HG02970 (cell line): ENCODE results near the gene PLAC9.
"Not testable (repeated sequence)": the region's sequence is repeated elsewhere in the genome, so short reads cannot be mapped to it uniquely, and the experiment has no call there.

Experiments used
- ATAC-seq: cut with Tn5 transposase; IDR thresholded peaks from one replicate; pipeline ENCODE4 v1.9.1; 2021; ENCODE audit warnings: mild to moderate bottlenecking, moderate library complexity, moderate number of reproducible peaks; ENCODE audit not compliant: unreplicated experiment, low FRiP score

PLAC9 gene

GRCh38 chr10:80132299-80133139 lies at the start of gene PLAC9:
TSS of gene PLAC9 (plus strand) at chr10:80132730. CDS start at chr10:80132763, 33 bp downstream.
- ATAC-seq, result no peak

- no peak for ATAC-seq
Measured at GRCh38 chr10:80090121-80090520, 42.4 kb upstream of the PLAC9 start.

DNA sequence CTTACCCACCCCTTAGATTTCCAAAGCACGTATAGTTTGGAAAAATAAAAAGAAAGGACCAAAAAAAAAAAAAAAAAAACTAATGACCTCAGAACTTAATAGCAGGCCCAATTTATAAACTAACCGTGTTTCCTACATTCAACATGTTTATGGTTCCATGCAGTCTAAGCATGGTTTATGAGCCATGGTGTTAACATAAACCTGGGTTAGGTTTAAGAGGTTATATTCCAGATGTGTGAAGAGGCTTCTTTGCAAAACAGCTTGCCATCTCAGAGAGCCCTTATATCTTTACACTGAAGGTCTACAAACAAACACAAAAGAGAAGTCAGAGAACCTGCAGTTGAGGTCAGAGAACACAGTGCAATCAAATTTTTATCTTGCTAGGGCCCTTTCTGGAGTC lies 38.3 kb upstream of the PLAC9 start:
- ATAC-seq, result no peak

- not testable (repeated sequence) for ATAC-seq
Measured at GRCh38 chr10:80098272-80098671, 34.3 kb upstream of the PLAC9 start.

DNA sequence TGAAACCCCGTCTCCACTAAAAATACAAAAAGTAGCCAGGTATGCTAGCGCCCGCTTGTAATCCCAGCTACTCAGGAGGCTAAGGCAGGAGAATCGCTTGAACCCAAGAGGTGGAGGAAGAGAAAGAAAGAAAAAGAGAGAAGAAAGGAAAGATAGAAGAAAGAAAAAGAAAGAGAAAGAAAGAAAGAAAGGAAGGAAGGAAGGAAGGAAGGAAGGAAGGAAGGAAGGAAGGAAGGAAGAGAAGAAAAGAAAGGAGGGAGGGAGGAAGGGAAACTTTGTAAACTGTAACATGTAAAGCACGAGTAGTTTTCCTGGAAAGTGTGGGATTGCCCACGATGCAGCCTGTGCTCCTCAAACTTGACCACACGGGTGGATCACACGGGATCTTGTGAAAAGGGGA lies 33.2 kb upstream of the PLAC9 start:
- ATAC-seq, result not testable (repeated sequence)

DNA sequence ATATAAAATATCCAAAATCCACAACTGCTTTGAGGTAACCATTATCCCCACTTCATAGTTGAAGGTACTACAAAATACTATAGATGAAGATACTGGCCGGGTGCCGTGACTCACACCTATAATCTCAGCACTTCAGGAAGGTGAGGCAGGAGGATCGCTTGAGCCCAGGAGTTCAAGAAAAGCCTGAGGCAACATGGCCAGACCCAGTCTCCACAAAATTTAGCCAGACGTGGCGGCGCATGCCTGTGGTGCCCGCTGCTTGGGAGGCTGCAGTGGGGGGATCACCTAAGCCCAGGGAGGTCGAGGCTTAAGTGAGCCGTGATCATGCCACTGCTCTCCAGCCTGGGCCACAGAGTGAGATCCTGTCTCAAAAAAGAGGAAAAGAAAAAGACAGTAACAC lies 32.4 kb upstream of the PLAC9 start:
- no peak for ATAC-seq

- no peak for ATAC-seq
Measured at GRCh38 chr10:80100861-80101695, 31.5 kb upstream of the PLAC9 start.

DNA sequence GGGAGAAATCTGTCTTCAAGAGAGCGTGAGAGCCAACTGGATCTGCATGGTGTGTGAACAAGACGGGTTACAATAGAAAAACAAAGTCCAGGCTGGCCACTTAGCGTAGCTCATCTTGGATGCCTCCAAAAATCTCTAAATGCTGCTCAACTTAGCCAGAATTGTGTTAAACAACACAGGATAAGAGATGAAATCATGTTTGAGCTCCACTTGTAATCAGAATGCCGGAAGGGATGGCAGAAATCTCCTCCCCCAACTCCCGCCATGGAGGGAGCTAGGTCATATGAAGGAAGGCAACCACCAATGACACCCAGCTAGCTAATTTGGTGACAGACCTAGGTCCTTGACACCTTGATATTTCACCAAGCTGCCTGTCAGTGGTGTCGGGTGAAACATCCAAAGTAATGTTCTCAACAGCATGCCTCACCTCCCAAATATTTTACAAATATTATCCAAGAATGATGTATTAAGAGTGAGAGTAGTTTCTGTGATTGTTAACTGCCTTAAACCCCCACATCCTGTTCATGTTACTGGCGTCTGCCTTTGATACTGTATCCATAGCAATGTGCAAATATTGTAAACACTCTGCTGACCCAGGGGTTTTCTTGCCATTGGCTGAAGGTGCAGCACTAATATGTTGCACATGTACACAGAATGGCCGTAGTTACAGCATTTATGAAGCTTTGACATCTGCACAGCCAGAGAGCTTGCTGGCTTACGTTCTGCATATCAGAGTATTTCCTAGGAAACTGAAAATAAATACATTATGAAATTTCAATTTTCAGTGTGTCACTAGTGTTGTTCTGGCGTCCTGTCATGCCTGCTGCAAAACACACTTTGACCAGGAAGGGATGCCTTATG lies 28.2 kb upstream of the PLAC9 start:
- ATAC-seq, result peak; percentile 64

DNA sequence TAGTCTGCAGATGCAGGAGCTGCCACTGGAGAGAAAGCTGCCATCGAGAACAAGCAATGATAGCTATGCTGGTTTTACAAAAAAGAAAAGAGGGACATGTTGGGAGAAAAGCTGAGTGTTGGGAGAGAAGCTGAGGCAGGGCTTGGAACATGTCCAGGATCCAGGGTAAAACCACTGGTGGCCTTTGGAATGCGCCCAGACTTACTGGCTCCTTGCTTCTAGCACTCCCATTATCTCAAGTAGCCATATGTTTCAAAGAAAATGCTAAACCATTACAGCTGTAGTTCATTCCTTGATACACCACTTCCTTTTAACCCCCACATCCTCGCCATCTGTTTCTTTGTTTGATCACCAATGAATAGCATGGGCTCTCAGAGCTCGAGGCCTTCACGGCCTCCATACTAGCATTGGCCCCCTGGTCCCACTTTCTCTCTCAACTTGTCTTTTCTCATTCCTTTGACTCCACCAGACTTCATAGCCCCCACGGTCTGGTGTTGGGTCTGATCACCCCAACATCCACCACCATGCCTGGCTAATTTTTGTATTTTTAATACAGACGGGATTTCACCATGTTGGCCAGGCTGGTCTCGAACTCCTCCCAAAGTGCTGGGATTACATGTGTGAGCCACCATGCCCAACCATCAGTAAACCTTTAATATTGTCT lies 23.8 kb upstream of the PLAC9 start:
- no peak for ATAC-seq

GRCh38 chr10:80110986-80111385 lies 21.5 kb upstream of the PLAC9 start:
- no peak for ATAC-seq

- ATAC-seq, result no peak
Measured at GRCh38 chr10:80118669-80119068, 13.9 kb upstream of the PLAC9 start.

- no peak for ATAC-seq
Measured at GRCh38 chr10:80122110-80122710, 10.3 kb upstream of the PLAC9 start.

DNA sequence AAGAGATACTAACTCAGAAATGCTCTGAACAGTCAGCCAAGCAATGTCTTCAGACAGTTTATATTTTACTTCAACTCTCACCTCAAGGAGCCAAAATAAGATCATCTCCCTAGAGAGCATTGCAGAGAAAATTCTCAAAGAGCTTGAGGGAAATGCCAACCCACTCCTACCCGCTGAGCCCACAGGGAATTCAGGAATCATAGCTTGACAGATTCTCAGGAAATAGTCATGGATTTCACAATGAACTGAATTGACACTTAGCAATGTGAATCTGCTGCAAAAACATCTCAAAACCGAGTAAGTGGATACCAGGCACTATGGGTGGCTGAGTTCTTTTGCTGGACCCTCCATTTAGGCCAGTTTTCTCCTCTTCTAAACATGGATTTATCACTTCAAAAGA lies 9.8 kb upstream of the PLAC9 start:
- ATAC-seq, result no peak

- ATAC-seq, result no peak
Measured at GRCh38 chr10:80126876-80127275, 5.7 kb upstream of the PLAC9 start.

DNA sequence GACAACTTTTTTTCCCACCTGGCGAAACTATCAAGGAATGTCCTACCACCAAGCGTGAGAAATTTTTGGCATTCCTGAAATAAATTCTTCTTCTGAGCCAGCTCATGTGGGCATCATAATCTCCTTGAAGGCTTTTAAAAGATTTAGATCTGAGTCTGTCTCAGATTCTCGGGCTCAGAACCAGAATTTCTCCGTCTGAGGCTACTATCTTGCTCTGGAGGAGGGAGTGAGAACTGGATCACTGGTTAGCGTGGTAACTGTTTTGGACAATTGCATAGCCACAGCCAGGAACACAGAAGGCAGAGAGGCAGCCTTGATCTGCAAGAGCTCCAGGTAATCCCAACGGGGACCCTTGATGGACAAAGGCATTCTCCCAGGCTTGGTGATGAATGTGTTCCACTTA lies 1.0 kb upstream of the PLAC9 start:
- ATAC-seq, result no peak

- no peak for ATAC-seq
Measured at GRCh38 chr10:80133206-80133605, 676 bp downstream of the PLAC9 start.

DNA sequence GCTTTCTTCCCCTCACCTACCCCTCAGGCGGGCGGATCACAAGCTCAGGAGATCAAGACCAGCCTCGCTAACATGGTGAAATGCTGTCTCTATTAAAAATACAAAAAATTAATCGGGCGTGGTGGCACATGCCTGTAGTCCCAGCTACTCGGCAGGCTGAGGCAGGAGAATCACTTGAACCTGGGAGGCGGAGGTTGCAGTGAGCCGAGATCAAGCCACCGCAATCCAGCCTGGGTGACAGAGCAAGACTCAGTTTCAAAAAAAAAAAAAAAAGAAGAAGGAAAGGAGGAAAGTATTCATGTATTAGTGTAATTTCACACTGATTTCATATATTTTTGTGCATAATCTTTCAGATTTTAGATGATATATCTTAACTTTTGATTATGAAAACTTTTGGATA lies 1.2 kb downstream of the PLAC9 start:
- not testable (repeated sequence) for ATAC-seq

DNA sequence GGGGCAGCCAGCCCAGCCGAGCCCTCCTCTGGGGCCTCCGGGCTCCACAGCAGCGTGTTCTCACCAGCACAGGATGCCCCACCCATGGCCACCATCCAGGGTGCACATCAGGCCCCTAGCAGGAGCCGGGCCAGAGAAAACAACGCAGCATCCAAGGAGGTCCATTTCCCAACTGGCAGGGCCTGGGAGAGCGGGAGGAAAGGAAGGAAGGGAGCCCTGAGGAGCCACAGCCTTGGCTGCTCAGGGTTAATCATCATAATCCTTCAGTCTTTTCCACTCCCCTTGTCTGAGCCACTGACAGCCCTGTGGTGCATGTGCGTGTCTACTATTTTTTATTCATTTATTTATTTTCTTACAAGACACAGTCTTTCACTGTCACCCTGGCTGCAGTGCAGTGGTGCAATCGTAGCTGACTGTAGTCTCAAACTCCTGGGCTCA lies 3.6 kb downstream of the PLAC9 start:
- no peak for ATAC-seq

DNA sequence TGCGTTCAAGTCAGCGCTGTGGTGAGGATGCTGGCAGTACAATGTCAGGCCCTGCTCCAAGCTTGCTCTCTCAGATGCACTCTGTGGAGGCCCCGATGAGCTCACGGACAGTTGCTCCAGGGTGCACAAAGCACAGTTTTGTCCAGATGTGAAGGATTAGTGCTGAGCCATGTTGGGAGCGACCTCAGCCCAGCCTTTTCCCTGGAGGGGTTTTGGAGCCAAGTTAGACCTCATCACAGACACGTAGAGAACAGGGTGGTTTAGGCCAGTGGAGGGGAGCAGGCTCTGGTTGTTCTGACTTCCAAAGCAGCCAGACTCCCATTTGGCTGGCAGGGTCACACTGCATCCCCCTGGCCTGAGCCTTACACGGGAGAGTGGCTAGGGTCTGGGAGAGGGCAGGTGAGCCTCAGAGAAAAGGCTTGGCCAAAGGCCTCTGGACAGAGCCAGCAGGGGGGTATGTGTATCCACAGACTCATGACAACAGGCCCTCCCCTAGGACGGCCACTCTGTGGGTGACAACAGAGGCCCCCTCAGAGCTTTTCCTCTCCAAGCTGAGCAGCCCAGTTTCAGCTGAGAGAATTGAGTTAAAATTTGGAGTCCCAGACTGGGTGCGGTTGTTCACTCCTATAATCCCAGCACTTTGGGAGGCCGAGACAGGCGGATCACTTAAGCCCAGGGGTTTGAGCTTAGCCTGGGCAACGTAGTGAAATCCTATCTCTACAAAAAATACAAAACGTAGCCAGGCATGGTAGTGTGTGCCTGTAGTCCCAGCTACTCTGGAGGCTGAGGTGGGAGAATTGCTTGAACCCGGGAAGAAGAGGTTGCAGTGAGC lies 4.7 kb downstream of the PLAC9 start:
- no peak for ATAC-seq
